Activated CD8-positive, alpha-beta memory T cell treated with anti-CD3 and anti-CD28 coated beads for 36 hours (primary cell): ENCODE results near the gene CXorf49B. TPM values are rescaled to one million over a fixed set of nuclear protein-coding genes. Genes with fewer than 3 reads are reported as not detected.

Source experiments
- CTCF ChIA-PET: fragments of 350-600 bp; sonication (Branson Sonifier 250); formaldehyde crosslinking; loops from one replicate; lab custom pipeline; 2021; ENCODE audit warnings: antibody characterized with exemption; lab: Charles Lee
- POLR2A ChIA-PET: fragments of 350-600 bp; sonication (Branson Sonifier 250); formaldehyde crosslinking; loops from one replicate; lab custom pipeline; 2021; ENCODE audit warnings: antibody characterized with exemption; lab: Charles Lee
- total RNA-seq, 2 experiments: library from RNA; stranded (reverse); gene quantifications; one replicate each; pipeline ENCODE4 v1.2.3, GENCODE V29; 2021

The CXorf49B gene
- total RNA-seq, 2 experiments from 2014 or later = not detected

GRCh38 chrX:71815121-71815905 is 52.2 kb downstream of the CXorf49B start:
- ChIA-PET POLR2A (no interaction called here), CTCF (no interaction called here)

DNA sequence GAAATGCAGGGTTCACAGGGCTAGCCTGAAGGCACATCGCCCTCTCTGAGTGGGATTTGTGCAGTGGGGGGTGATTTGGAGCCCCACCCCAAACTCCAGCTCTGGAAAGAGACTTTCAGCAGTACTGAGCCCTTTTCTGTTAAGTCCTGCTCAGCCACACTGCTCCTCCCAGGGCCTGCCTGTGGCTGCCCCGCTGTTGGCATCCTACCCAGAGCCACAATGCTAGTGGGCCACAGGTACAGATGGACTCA is 52.7 kb downstream of the CXorf49B start:
- CTCF ChIA-PET = no interaction called here
- POLR2A ChIA-PET = no interaction called here

Other genes with a start within 250 kb of the CXorf49B start
- 100 to 1,000 TPM; 280 to 282 TPM for gene OGT, start 230.2 kb upstream of the CXorf49B start, total RNA-seq
- gene GCNA, start 184.9 kb upstream of the CXorf49B start, total RNA-seq = 1 to 10 TPM; 2.7 to 3.5 TPM
- 10 to 100 TPM; 60.3 to 63.0 TPM for gene CXCR3, start 144.8 kb upstream of the CXorf49B start, total RNA-seq
- not detected for gene CXorf49, start 45.1 kb upstream of the CXorf49B start, total RNA-seq
- gene NHSL2, start 147.5 kb downstream of the CXorf49B start, total RNA-seq = under 1 TPM; 0.31 to 0.34 TPM